ENCODE measurements around the gene MEGF9. TPM values are rescaled to one million over a fixed set of nuclear protein-coding genes. Genes with fewer than 3 reads are reported as not detected.

The MEGF9 gene
- total and polyA plus RNA-seq, 2 donors (not counting 3 experiments of a cell fraction or from before 2014, with no cell fraction given) = 4.0 to 13.0 TPM

GRCh38 chr9:120745278-120745677 is 31.0 kb upstream of the MEGF9 start:
- no peak overlapping the region for H3K4me3 ChIP-seq (replicated peaks in 1 of 3; ENCODE audit: insufficient read depth in 1 of 3, low read depth in 1 of 3, low read length in 3 of 3)
- TF ChIP-seq JUN (IDR thresholded peaks at IDR 0.05; ENCODE audit: borderline replicate concordance, insufficient read depth, insufficient read length, low read depth) = no peak
- TF ChIP-seq CTCF (IDR thresholded peaks at IDR 0.05; ENCODE audit: extremely low read depth in 1 of 2, insufficient read depth in 1 of 2, low read depth in 1 of 2, low read length in 2 of 2) = no peak
- no peak for TF ChIP-seq MYC (IDR thresholded peaks at IDR 0.05; ENCODE audit: low read depth, low read length)
- no peak for TF ChIP-seq POLR2A (IDR thresholded peaks at IDR 0.05; ENCODE audit: low read depth, low read length)
- TF ChIP-seq POLR2AphosphoS5 (IDR thresholded peaks at IDR 0.05; ENCODE audit: insufficient read depth, low read depth, low read length) = no peak
- no peak for TF ChIP-seq MAX (IDR thresholded peaks at IDR 0.05; ENCODE audit: insufficient read depth, insufficient read length)
- TF ChIP-seq GATA2 (IDR thresholded peaks at IDR 0.05; ENCODE audit: insufficient read depth, insufficient read length, low read depth, low read length) = no peak
- H3K36me3 ChIP-seq (ENCODE audit: control insufficient read depth in 2 of 2, extremely low read depth in 1 of 2, insufficient read depth in 2 of 2, low read length in 2 of 2) = no peaks in the 10 kb centered on the region
- no peaks in the 10 kb centered on the region for H3K9me1 ChIP-seq (replicated peaks; ENCODE audit: control insufficient read depth, extremely low read depth, insufficient read depth, low read length)
- ChIA-PET POLR2A (no interaction called here), CTCF (interaction anchor here (1.4 to 3.7 kb wide), 2 partner anchors 11 to 125 kb away, joined by 3 to 14 read pairs; no protein-coding TSS in a partner anchor)
- H3K27me3 ChIP-seq (ENCODE audit: control insufficient read depth in 2 of 2, insufficient read depth in 2 of 2, low read length in 2 of 2) = no peaks in the 10 kb centered on the region
- H2AFZ ChIP-seq (ENCODE audit: low read depth, low read length) = no peak overlapping the region
- no peak for FAIRE-seq
- H3K79me2 ChIP-seq (ENCODE audit: control insufficient read depth, insufficient read depth, low read length) = no peaks in the 10 kb centered on the region
- no peak overlapping the region for H3K4me2 ChIP-seq (ENCODE audit: insufficient read depth, low read length)
- no peaks in the 10 kb centered on the region for H3K9me3 ChIP-seq (replicated peaks; ENCODE audit: control insufficient read depth, insufficient read depth, low read length)
- BruUV-seq (replicated peaks) = no TSS peak
- no peak overlapping the region for H3K27ac ChIP-seq (ENCODE audit: insufficient read depth, low read depth, low read length)
- intact Hi-C loops (cut with micrococcal nuclease) = loop anchor here (10.0 kb wide), 1 partner anchor 650 kb away; no protein-coding TSS in a partner anchor
- DNase-seq (ENCODE audit: low read depth, low spot score) = no peak
- H3K4me1 ChIP-seq (ENCODE audit: control insufficient read depth, extremely low read depth, insufficient read depth, low read length) = peaks cover 15% of the 10 kb centered on the region
- H4K20me1 ChIP-seq (replicated peaks; ENCODE audit: control insufficient read depth, extremely low read depth, insufficient read depth, low read length) = no peaks in the 10 kb centered on the region
- H3K9ac ChIP-seq (replicated peaks; ENCODE audit: extremely low read depth, insufficient read depth, low read length) = no peak overlapping the region
- dilution Hi-C loops (cut with MboI; ENCODE audit: extremely low pct_ligation_motif_present, low sequenced_read_pairs) = no loop called here
